ENCODE data around the gene FAM171A2.
A peak's percentile ranks its signal among the peaks of the same experiment; 100 is the strongest.
"Not testable (repeated sequence)": the region's sequence is repeated elsewhere in the genome, so short reads cannot be mapped to it uniquely, and the experiment has no call there.

FAM171A2 gene

GRCh38 chr17:44348234-44348987 lies 15.2 kb downstream of the FAM171A2 start:
- TF ChIP-seq CTCF (IDR thresholded peaks at IDR 0.05; ENCODE audit: low read length) (no peak), EZH2 (IDR thresholded peaks at IDR 0.05; ENCODE audit: borderline replicate concordance, low read length) (no peak)
- no peaks in the 10 kb centered on the region for H3K9me3 ChIP-seq (ENCODE audit: low read length)
- H3K4me2 ChIP-seq (ENCODE audit: low read length): no peak overlapping the region
- no peaks in the 10 kb centered on the region for H3K36me3 ChIP-seq (ENCODE audit: insufficient read depth, low read length)
- H3K4me3 ChIP-seq (ENCODE audit: low read depth, low read length, poor library complexity, severe bottlenecking): no peak overlapping the region
- H3K9me2 ChIP-seq (ENCODE audit: low read depth, low read length): no peaks in the 10 kb centered on the region
- no peak overlapping the region for H2AFZ ChIP-seq (ENCODE audit: low read length)
- peaks cover 39% of the 10 kb centered on the region for H3K4me1 ChIP-seq (ENCODE audit: insufficient read depth, low read length, severe bottlenecking)
- H4K20me1 ChIP-seq (ENCODE audit: insufficient read depth, low read length): no peaks in the 10 kb centered on the region
- H3K27me3 ChIP-seq (ENCODE audit: insufficient read depth, low read length): no peaks in the 10 kb centered on the region
- H3K27ac ChIP-seq (ENCODE audit: low read depth, low read length, poor library complexity, severe bottlenecking): no peak overlapping the region
- H3F3A ChIP-seq (ENCODE audit: insufficient read depth, low read length): no peaks in the 10 kb centered on the region
- no peaks in the 10 kb centered on the region for H3K79me2 ChIP-seq (ENCODE audit: insufficient read depth, low read length)
- H3K9ac ChIP-seq (ENCODE audit: low read length): no peak overlapping the region

GRCh38 chr17:44347206-44348055 lies 16.2 kb downstream of the FAM171A2 start:
- not testable (repeated sequence) for H3K27ac ChIP-seq (ENCODE audit: low read depth, low read length, poor library complexity, severe bottlenecking); H3K36me3 ChIP-seq (ENCODE audit: insufficient read depth, low read length); H3K79me2 ChIP-seq (ENCODE audit: insufficient read depth, low read length); H3K9me3 ChIP-seq (ENCODE audit: low read length); H3K27me3 ChIP-seq (ENCODE audit: insufficient read depth, low read length); H3F3A ChIP-seq (ENCODE audit: insufficient read depth, low read length); H4K20me1 ChIP-seq (ENCODE audit: insufficient read depth, low read length); H3K4me3 ChIP-seq (ENCODE audit: low read depth, low read length, poor library complexity, severe bottlenecking); H2AFZ ChIP-seq (ENCODE audit: low read length); H3K9me2 ChIP-seq (ENCODE audit: low read depth, low read length); H3K9ac ChIP-seq (ENCODE audit: low read length); H3K4me2 ChIP-seq (ENCODE audit: low read length)
- peaks cover 39% of the 10 kb centered on the region for H3K4me1 ChIP-seq (ENCODE audit: insufficient read depth, low read length, severe bottlenecking)

GRCh38 chr17:44346064-44346844 lies 17.4 kb downstream of the FAM171A2 start:
- no peaks in the 10 kb centered on the region; the same call in 1 of the 2 replicates for H3F3A ChIP-seq (ENCODE audit: insufficient read depth, low read length)
- H3K36me3 ChIP-seq (ENCODE audit: insufficient read depth, low read length): no peaks in the 10 kb centered on the region
- H3K4me1 ChIP-seq (ENCODE audit: insufficient read depth, low read length, severe bottlenecking): peaks cover 39% of the 10 kb centered on the region
- H3K79me2 ChIP-seq (ENCODE audit: insufficient read depth, low read length): no peaks in the 10 kb centered on the region
- no peaks in the 10 kb centered on the region for H3K9me3 ChIP-seq (ENCODE audit: low read length)
- no peaks in the 10 kb centered on the region for H3K9me2 ChIP-seq (ENCODE audit: low read depth, low read length)
- no peaks in the 10 kb centered on the region for H3K27me3 ChIP-seq (ENCODE audit: insufficient read depth, low read length)
- H4K20me1 ChIP-seq (ENCODE audit: insufficient read depth, low read length): no peaks in the 10 kb centered on the region
- no peak overlapping the region for H2AFZ ChIP-seq (ENCODE audit: low read length)
- no peak for TF ChIP-seq CTCF (IDR thresholded peaks at IDR 0.05; ENCODE audit: low read length)
- TF ChIP-seq EZH2 (IDR thresholded peaks at IDR 0.05; ENCODE audit: borderline replicate concordance, low read length): no peak
- H3K4me3 ChIP-seq (ENCODE audit: low read depth, low read length, poor library complexity, severe bottlenecking): peak overlapping the region; percentile 68
- H3K27ac ChIP-seq (ENCODE audit: low read depth, low read length, poor library complexity, severe bottlenecking): no peak overlapping the region
- H3K4me2 ChIP-seq (ENCODE audit: low read length): peak overlapping the region; percentile 89
- peak overlapping the region; percentile 60; the same call in 1 of the 2 replicates for H3K9ac ChIP-seq (ENCODE audit: low read length)
